ENCODE measurements around the gene KRT77.

Gene KRT77

DNA sequence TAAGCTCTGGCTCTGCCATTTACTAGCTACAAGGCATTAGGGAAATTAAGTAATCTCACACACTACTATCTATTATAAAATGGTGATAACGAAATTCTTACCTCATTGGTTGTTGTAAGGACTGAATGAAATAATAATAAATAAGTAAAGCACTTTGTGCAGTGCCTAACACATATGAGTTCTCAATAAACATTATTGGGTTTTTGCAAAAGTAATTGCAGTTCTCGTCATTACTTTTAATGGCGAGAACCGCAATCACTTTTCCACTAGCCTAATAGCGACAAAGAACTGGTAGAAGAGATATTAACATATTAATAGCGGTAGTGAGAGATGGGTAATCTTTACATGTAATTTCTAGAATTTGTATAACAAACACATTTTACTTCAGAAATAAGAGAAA lies 9.2 kb downstream of the KRT77 start:
- no peaks in the 10 kb centered on the region for H3K9me3 ChIP-seq (replicated peaks; ENCODE audit: insufficient read depth, low read length)
- no peak overlapping the region for H3K27ac ChIP-seq (ENCODE audit: low read length)
- no peaks in the 10 kb centered on the region for H4K20me1 ChIP-seq (ENCODE audit: insufficient read depth, low read length)
- no peaks in the 10 kb centered on the region for H3K9me2 ChIP-seq (replicated peaks; ENCODE audit: insufficient read depth, low read length)
- no peak overlapping the region for H3K9ac ChIP-seq (ENCODE audit: low read length)
- no peak for DNase-seq
- no peaks in the 10 kb centered on the region for H3K79me2 ChIP-seq (ENCODE audit: low read length)
- no peaks in the 10 kb centered on the region for H3F3A ChIP-seq (ENCODE audit: insufficient read depth, low read length)
- no peak for TF ChIP-seq EZH2phosphoT487 (IDR thresholded peaks at IDR 0.05; ENCODE audit: low read length)
- TF ChIP-seq, protein P1, sequence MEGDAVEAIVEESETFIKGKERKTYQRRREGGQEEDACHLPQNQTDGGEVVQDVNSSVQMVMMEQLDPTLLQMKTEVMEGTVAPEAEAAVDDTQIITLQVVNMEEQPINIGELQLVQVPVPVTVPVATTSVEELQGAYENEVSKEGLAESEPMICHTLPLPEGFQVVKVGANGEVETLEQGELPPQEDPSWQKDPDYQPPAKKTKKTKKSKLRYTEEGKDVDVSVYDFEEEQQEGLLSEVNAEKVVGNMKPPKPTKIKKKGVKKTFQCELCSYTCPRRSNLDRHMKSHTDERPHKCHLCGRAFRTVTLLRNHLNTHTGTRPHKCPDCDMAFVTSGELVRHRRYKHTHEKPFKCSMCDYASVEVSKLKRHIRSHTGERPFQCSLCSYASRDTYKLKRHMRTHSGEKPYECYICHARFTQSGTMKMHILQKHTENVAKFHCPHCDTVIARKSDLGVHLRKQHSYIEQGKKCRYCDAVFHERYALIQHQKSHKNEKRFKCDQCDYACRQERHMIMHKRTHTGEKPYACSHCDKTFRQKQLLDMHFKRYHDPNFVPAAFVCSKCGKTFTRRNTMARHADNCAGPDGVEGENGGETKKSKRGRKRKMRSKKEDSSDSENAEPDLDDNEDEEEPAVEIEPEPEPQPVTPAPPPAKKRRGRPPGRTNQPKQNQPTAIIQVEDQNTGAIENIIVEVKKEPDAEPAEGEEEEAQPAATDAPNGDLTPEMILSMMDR (IDR thresholded peaks at IDR 0.05; ENCODE audit: low read length) = no peak
- no peak overlapping the region for H3K4me3 ChIP-seq (ENCODE audit: low read length)
- H2AFZ ChIP-seq (ENCODE audit: low read length) = no peak overlapping the region
- peaks cover 95% of the 10 kb centered on the region for H3K27me3 ChIP-seq (replicated peaks; ENCODE audit: insufficient read depth, low read length)
- H3K4me2 ChIP-seq (ENCODE audit: low read depth, low read length) = no peak overlapping the region
- H3K4me1 ChIP-seq (ENCODE audit: low read length) = no peaks in the 10 kb centered on the region
- no peaks in the 10 kb centered on the region for H3K36me3 ChIP-seq (replicated peaks; ENCODE audit: insufficient read depth, low read length)

DNA sequence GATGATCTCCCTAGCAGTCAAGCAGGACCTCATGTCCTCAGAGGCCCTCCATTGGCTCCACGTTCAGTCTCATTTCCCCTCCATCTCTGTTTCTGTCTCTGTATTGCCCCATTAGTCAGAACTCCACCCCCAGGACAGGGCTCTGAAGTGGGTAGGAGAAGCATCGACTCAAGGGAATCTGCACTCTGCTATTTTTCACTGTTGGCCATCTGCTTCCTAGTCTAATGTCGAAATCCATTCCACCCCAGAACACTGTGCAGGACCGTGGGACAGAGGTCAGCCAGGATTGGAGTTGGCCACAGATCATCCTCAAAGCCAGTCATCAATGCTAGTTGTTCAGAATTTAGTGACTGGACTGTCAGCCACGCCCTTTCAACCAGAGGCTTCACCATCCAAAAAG lies 10.1 kb downstream of the KRT77 start:
- no peak overlapping the region for H3K4me3 ChIP-seq (ENCODE audit: low read length)
- H3K36me3 ChIP-seq (replicated peaks; ENCODE audit: insufficient read depth, low read length) = no peaks in the 10 kb centered on the region
- no peak for TF ChIP-seq EZH2phosphoT487 (IDR thresholded peaks at IDR 0.05; ENCODE audit: low read length)
- no peak for TF ChIP-seq EZH2 (optimal IDR thresholded peaks at IDR 0.05; ENCODE audit: low read depth, low read length)
- H4K20me1 ChIP-seq (ENCODE audit: insufficient read depth, low read length) = no peaks in the 10 kb centered on the region
- no peaks in the 10 kb centered on the region for H3F3A ChIP-seq (ENCODE audit: insufficient read depth, low read length)
- no peak overlapping the region for H3K9ac ChIP-seq (ENCODE audit: low read length)
- no peak overlapping the region for H3K4me2 ChIP-seq (ENCODE audit: low read depth, low read length)
- no peak for DNase-seq
- H3K27me3 ChIP-seq (replicated peaks; ENCODE audit: insufficient read depth, low read length) = peaks cover 96% of the 10 kb centered on the region
- no peaks in the 10 kb centered on the region for H3K9me3 ChIP-seq (replicated peaks; ENCODE audit: insufficient read depth, low read length)
- no peaks in the 10 kb centered on the region for H3K79me2 ChIP-seq (ENCODE audit: low read length)
- no peak overlapping the region for H3K27ac ChIP-seq (ENCODE audit: low read length)
- no peaks in the 10 kb centered on the region for H3K9me2 ChIP-seq (replicated peaks; ENCODE audit: insufficient read depth, low read length)
- H2AFZ ChIP-seq (ENCODE audit: low read length) = no peak overlapping the region
- no peaks in the 10 kb centered on the region for H3K4me1 ChIP-seq (ENCODE audit: low read length)

DNA sequence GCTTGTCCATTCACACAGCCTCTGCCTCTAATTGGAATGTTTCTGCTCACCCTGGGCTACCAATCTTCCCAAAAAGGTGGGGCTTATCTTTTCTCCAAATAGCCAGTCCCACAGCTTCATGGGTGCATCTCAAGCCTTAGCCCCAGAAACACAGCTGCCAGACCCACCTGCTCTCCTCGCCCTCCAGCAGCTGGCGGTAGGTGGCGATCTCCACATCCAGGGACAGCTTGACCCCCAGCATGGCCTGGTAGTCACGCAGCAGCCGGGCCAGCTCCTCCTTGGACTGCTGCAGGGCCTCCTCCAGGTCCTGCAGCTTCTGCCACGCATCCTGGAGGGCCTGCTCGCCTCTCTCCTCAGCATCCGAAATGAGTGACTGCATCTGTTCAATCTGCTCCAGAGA lies 11.1 kb downstream of the KRT77 start:
- Histone ChIP-seq H3K4me2 (ENCODE audit: low read depth, low read length) (no peak overlapping the region), H3K4me3 (ENCODE audit: low read length) (no peak overlapping the region), H3K9me3 (replicated peaks; ENCODE audit: insufficient read depth, low read length) (no peaks in the 10 kb centered on the region), H4K20me1 (ENCODE audit: insufficient read depth, low read length) (no peaks in the 10 kb centered on the region), H3F3A (ENCODE audit: insufficient read depth, low read length) (no peaks in the 10 kb centered on the region), H3K27ac (ENCODE audit: low read length) (no peak overlapping the region), H3K9me2 (replicated peaks; ENCODE audit: insufficient read depth, low read length) (no peaks in the 10 kb centered on the region), H3K27me3 (replicated peaks; ENCODE audit: insufficient read depth, low read length) (peaks cover 96% of the 10 kb centered on the region), H3K9ac (ENCODE audit: low read length) (no peak overlapping the region), H3K79me2 (ENCODE audit: low read length) (no peaks in the 10 kb centered on the region), H3K4me1 (ENCODE audit: low read length) (no peaks in the 10 kb centered on the region), H2AFZ (ENCODE audit: low read length) (no peak overlapping the region), H3K36me3 (replicated peaks; ENCODE audit: insufficient read depth, low read length) (no peaks in the 10 kb centered on the region)
- no peak for DNase-seq
- TF ChIP-seq, protein P1 (IDR thresholded peaks at IDR 0.05; ENCODE audit: low read length) = no peak
- TF ChIP-seq EZH2 (optimal IDR thresholded peaks at IDR 0.05; ENCODE audit: low read depth, low read length) = no peak
- TF ChIP-seq EZH2phosphoT487 (IDR thresholded peaks at IDR 0.05; ENCODE audit: low read length) = no peak

DNA sequence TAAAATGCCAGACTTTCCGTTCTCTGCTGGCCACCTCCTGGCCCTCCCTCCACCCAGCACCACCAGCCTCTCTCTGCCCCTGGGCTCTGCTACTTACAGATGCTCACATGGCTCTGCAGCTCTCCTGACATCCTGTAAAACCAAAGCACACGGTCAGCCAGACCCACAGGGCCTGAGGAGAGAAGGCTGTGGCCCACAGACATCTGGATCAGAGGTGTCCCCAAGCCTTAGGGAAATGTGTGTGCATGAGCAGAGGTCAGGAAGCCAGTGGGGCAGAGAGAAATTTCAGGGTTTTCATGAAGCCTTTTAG lies 11.5 kb downstream of the KRT77 start:
- Histone ChIP-seq H4K20me1 (ENCODE audit: insufficient read depth, low read length) (no peaks in the 10 kb centered on the region), H3K4me2 (ENCODE audit: low read depth, low read length) (peak overlapping the region; percentile 91; the same call in 1 of the 2 replicates), H3K9ac (ENCODE audit: low read length) (no peak overlapping the region), H3K36me3 (replicated peaks; ENCODE audit: insufficient read depth, low read length) (no peaks in the 10 kb centered on the region), H3K4me1 (ENCODE audit: low read length) (no peaks in the 10 kb centered on the region), H3K79me2 (ENCODE audit: low read length) (no peaks in the 10 kb centered on the region), H3K9me3 (replicated peaks; ENCODE audit: insufficient read depth, low read length) (no peaks in the 10 kb centered on the region), H3K27ac (ENCODE audit: low read length) (no peak overlapping the region), H3F3A (ENCODE audit: insufficient read depth, low read length) (no peaks in the 10 kb centered on the region), H3K9me2 (replicated peaks; ENCODE audit: insufficient read depth, low read length) (no peaks in the 10 kb centered on the region), H3K27me3 (replicated peaks; ENCODE audit: insufficient read depth, low read length) (peaks cover 95% of the 10 kb centered on the region), H2AFZ (ENCODE audit: low read length) (no peak overlapping the region), H3K4me3 (ENCODE audit: low read length) (no peak overlapping the region)
- no peak for DNase-seq
- TF ChIP-seq, protein P1 (IDR thresholded peaks at IDR 0.05; ENCODE audit: low read length) = no peak
- TF ChIP-seq EZH2 (optimal IDR thresholded peaks at IDR 0.05; ENCODE audit: low read depth, low read length) = no peak
- no peak for TF ChIP-seq EZH2phosphoT487 (IDR thresholded peaks at IDR 0.05; ENCODE audit: low read length)
